ENCODE results near the gene GLCCI1. TPM values are rescaled to one million over a fixed set of nuclear protein-coding genes. Genes with fewer than 3 reads are reported as not detected.

Gene GLCCI1
- total and polyA plus RNA-seq, 2 of the 8 experiments (the other 6 are each of a cell fraction or from before 2014, with no cell fraction given): 12.4 to 27.7 TPM

DNA sequence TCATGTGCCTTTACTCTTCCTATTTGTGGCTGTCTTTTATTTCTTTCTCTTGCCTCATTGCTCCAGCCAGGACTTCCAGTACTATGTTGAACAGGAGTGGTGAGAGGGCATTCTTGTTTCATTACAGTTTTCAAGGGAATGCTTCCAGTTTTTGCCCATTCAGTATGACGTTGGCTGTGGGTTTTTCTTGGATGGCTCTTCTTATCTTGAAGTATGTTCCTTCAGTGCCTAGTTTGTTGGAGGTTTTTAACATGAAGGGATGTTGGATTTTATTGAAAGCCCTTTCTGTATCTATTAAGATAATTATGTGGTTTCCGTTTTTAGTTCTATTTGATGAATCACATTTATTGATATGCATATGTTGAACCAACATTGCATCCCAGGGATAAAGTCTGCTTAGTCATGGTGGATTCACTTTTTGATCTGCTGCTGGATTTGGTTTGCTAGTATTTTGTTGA, 96.8 kb downstream of the GLCCI1 start:
- Histone ChIP-seq H3K79me1 (ENCODE audit: low read depth, low read length) (peaks cover 6% of the 10 kb centered on the region; the same call in 1 of the 2 replicates), H3K23me2 (ENCODE audit: low read depth, low read length) (no peaks in the 10 kb centered on the region), H3K14ac (ENCODE audit: insufficient read length) (no peak overlapping the region), H3K79me2 (ENCODE audit: control insufficient read depth in 1 of 2, insufficient read depth in 2 of 2, low read length in 2 of 2) (peaks cover 0 to 7% of the 10 kb centered on the region in 2 experiments; a peak in 2 of 4 replicates), H4K91ac (replicated peaks; ENCODE audit: insufficient read length, low read length) (no peak overlapping the region), H2AK5ac (ENCODE audit: low read depth, low read length) (no peak overlapping the region), H3K18ac (ENCODE audit: extremely low read depth, low read length) (no peak overlapping the region), H2AFZ (ENCODE audit: low read length) (no peak overlapping the region), H3K9me3 (ENCODE audit: insufficient read depth in 2 of 2, low read depth in 1 of 2, low read length in 1 of 2) (no peaks in the 10 kb centered on the region), H3K4ac (replicated peaks; ENCODE audit: insufficient read length, low read depth, low read length) (no peak overlapping the region), H3K36me3 (ENCODE audit: control insufficient read depth in 2 of 4, insufficient read depth in 4 of 4, low read length in 3 of 4) (peaks cover 0 to 5% (median 1%) of the 10 kb centered on the region in 4 experiments; a peak in 3 of 8 replicates), H3K56ac (replicated peaks; ENCODE audit: insufficient read length, low read depth, low read length) (no peak overlapping the region), H3K4me3 (ENCODE audit: extremely low read depth in 1 of 4, insufficient read depth in 2 of 4, low read depth in 3 of 4, low read length in 4 of 4) (no peak overlapping the region), H2BK12ac (ENCODE audit: low read depth, low read length) (no peak overlapping the region), H2BK15ac (ENCODE audit: low read length) (no peak overlapping the region), H3K4me1 (replicated peaks in 1 of 4; ENCODE audit: control insufficient read depth in 3 of 4, insufficient read depth in 4 of 4, low read length in 3 of 4) (peaks cover 0 to 11% (median under 1%) of the 10 kb centered on the region in 4 experiments; a peak in 4 of 7 replicates), H2BK20ac (ENCODE audit: low read length) (no peak overlapping the region), H4K8ac (ENCODE audit: extremely low read depth, insufficient read depth, low read length) (no peak overlapping the region), H3K9ac (replicated peaks in 1 of 4; ENCODE audit: extremely low read depth in 1 of 4, low read depth in 3 of 4, low read length in 3 of 4) (no peak overlapping the region), H3K27me3 (replicated peaks in 1 of 4; ENCODE audit: control insufficient read depth in 3 of 4, extremely low read depth in 1 of 4, insufficient read depth in 3 of 4, low read length in 3 of 4) (no peaks in the 10 kb centered on the region), H3K23ac (ENCODE audit: insufficient read length) (no peak overlapping the region), H2BK120ac (replicated peaks; ENCODE audit: low read depth, low read length) (no peak overlapping the region), H4K5ac (ENCODE audit: insufficient read length, low read depth, low read length) (no peak overlapping the region), H2BK5ac (ENCODE audit: low read depth, low read length) (no peak overlapping the region), H4K20me1 (replicated peaks in 1 of 2; ENCODE audit: control insufficient read depth in 1 of 2, insufficient read depth in 2 of 2, low read length in 2 of 2) (no peaks in the 10 kb centered on the region), H3K27ac (ENCODE audit: low read depth, low read length) (no peak overlapping the region), H3K4me2 (ENCODE audit: insufficient read depth in 1 of 2, low read depth in 2 of 2, low read length in 2 of 2) (no peak overlapping the region)
- CTCF ChIA-PET (ENCODE audit: partially characterized antibody): interaction anchor here (0.7 to 1.5 kb wide), 4 partner anchors 10 to 470 kb away, joined by 3 to 4 read pairs (median 3); no protein-coding TSS in a partner anchor
- 53% methylated on average over 2 of the region's 2 CpGs; no CpG with 5 or more reads in 1 of the 2 experiments for WGBS, 2 experiments (ENCODE audit: extremely low coverage in 1 of 2, insufficient coverage in 1 of 2, insufficient read length in 1 of 2, insufficient replicate concordance in 2 of 2, low coverage in 1 of 2, low lambda C conversion rate in 2 of 2, missing lambda C conversion rate in 1 of 2)
- FAIRE-seq (no peak), DNase-seq (ENCODE audit: low read depth in 1 of 2, low spot score in 2 of 2) (no peak)
- POLR2A ChIA-PET (ENCODE audit: partially characterized antibody): interaction anchor here (0.7 kb wide), 1 partner anchor 9 kb away, joined by 3 read pairs; no protein-coding TSS in a partner anchor
- TF ChIP-seq TEAD4 (IDR thresholded peaks at IDR 0.05; ENCODE audit: low read depth, low read length) (no peak), SP4 (IDR thresholded peaks at IDR 0.05; ENCODE audit: low read length) (no peak), TCF12 (IDR thresholded peaks at IDR 0.05; ENCODE audit: low read depth, low read length) (no peak), CHD2 (IDR thresholded peaks at IDR 0.05; ENCODE audit: low read length) (no peak), BCL11A (IDR thresholded peaks at IDR 0.05; ENCODE audit: low read depth in 2 of 2, low read length in 2 of 2) (no peak), CTBP2 (IDR thresholded peaks at IDR 0.05; ENCODE audit: borderline replicate concordance, insufficient read depth, insufficient read length, low read length) (no peak), SP2 (IDR thresholded peaks at IDR 0.05; ENCODE audit: low read length) (no peak), KDM1A (IDR thresholded peaks at IDR 0.05; ENCODE audit: borderline replicate concordance, low read length) (no peak), SUZ12 (IDR thresholded peaks at IDR 0.05; ENCODE audit: low read length) (no peak)
- TF ChIP-seq, protein P1, sequence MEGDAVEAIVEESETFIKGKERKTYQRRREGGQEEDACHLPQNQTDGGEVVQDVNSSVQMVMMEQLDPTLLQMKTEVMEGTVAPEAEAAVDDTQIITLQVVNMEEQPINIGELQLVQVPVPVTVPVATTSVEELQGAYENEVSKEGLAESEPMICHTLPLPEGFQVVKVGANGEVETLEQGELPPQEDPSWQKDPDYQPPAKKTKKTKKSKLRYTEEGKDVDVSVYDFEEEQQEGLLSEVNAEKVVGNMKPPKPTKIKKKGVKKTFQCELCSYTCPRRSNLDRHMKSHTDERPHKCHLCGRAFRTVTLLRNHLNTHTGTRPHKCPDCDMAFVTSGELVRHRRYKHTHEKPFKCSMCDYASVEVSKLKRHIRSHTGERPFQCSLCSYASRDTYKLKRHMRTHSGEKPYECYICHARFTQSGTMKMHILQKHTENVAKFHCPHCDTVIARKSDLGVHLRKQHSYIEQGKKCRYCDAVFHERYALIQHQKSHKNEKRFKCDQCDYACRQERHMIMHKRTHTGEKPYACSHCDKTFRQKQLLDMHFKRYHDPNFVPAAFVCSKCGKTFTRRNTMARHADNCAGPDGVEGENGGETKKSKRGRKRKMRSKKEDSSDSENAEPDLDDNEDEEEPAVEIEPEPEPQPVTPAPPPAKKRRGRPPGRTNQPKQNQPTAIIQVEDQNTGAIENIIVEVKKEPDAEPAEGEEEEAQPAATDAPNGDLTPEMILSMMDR (IDR thresholded peaks at IDR 0.05; ENCODE audit: control extremely low read depth in 1 of 3, insufficient read depth in 1 of 3, low read depth in 1 of 3, low read length in 3 of 3): no peak
